Measurements from ENCODE around the gene RFX5. TPM values are rescaled to one million over a fixed set of nuclear protein-coding genes. Genes with fewer than 3 reads are reported as not detected.

RFX5 gene
- total RNA-seq, 1 experiment from 2014 or later = 52.7 TPM

DNA sequence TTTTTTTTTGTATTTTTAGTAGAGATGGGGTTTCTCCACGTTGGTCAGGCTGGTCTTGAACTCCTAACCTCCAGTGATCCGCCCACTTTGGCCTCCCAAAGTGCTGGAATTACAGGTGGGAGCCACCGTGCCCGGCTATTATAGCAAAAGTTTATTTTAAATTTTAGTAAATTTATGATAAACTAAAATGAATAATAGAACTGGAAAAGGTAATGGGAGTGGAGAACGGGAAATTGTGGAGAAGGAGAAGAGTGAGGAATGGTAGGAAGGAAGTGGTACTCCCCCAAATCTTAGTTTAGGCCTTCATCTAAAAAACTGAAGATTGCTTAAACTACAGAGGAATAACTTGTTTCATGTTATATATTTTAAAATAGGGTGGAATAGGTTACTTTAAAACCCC, 12.2 kb downstream of the RFX5 start:
- no peak overlapping the region for H3K9ac ChIP-seq (ENCODE audit: low read length)
- no peaks in the 10 kb centered on the region for H4K20me1 ChIP-seq (ENCODE audit: insufficient read depth)
- intact Hi-C loops (cut with micrococcal nuclease) = no loop called here
- ATAC-seq (no peak), DNase-seq (ENCODE audit: low read depth, low spot score) (no peak)
- H3K36me3 ChIP-seq (ENCODE audit: control insufficient read depth in 1 of 2, insufficient read depth in 2 of 2, low read length in 2 of 2) = no peaks in the 10 kb centered on the region
- H2AFZ ChIP-seq (ENCODE audit: low read depth, low read length, poor library complexity, severe bottlenecking) = no peak overlapping the region
- H3K4me3 ChIP-seq (replicated peaks in 1 of 2; ENCODE audit: low read depth in 1 of 2, low read length in 2 of 2) = no peak overlapping the region
- no peaks in the 10 kb centered on the region for H3K9me2 ChIP-seq (ENCODE audit: insufficient read depth)
- RAD21 ChIA-PET (ENCODE audit: low non-redundant PET in 1 of 2, low total read pairs in 2 of 2, uncharacterized antibody in 2 of 2, unreplicated experiment in 2 of 2) = no interaction called here
- no peaks in the 10 kb centered on the region for H3K9me3 ChIP-seq (ENCODE audit: control insufficient read depth in 1 of 2, insufficient read depth in 1 of 2, low read depth in 1 of 2, low read length in 2 of 2)
- CTCF ChIA-PET = no interaction called here
- no peaks in the 10 kb centered on the region for H3K79me2 ChIP-seq (ENCODE audit: insufficient read depth, low read length)
- H3K4me2 ChIP-seq (ENCODE audit: low read length) = no peak overlapping the region
- no peaks in the 10 kb centered on the region for H3K27me3 ChIP-seq (ENCODE audit: insufficient read depth, low read length)
- H3K27ac ChIP-seq (ENCODE audit: low read depth, low read length) = no peak overlapping the region
- POLR2A ChIA-PET = no interaction called here
- no TSS peak for BruUV-seq (replicated peaks)
- TF ChIP-seq EGR1 (IDR thresholded peaks at IDR 0.05; ENCODE audit: low read depth) (no peak), ZNF274 (IDR thresholded peaks at IDR 0.05; ENCODE audit: low read depth, low read length) (no peak), CEBPB (IDR thresholded peaks at IDR 0.05; ENCODE audit: low read depth) (no peak), SRF (IDR thresholded peaks at IDR 0.05; ENCODE audit: low read depth) (no peak), ZFX (IDR thresholded peaks at IDR 0.05) (no peak), SIN3A (IDR thresholded peaks at IDR 0.05; ENCODE audit: low read depth) (no peak), TCF7L2 (IDR thresholded peaks at IDR 0.05; ENCODE audit: borderline replicate concordance, extremely low read depth, insufficient read depth, insufficient read length) (no peak), CBX3 (IDR thresholded peaks at IDR 0.05; ENCODE audit: low read depth) (no peak), JUND (IDR thresholded peaks at IDR 0.05) (no peak), ELF1 (IDR thresholded peaks at IDR 0.05; ENCODE audit: borderline replicate concordance, low read depth) (no peak)
- TF ChIP-seq, protein P1, sequence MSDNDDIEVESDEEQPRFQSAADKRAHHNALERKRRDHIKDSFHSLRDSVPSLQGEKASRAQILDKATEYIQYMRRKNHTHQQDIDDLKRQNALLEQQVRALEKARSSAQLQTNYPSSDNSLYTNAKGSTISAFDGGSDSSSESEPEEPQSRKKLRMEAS (IDR thresholded peaks at IDR 0.05) = no peak
- H3K4me1 ChIP-seq (ENCODE audit: control insufficient read depth in 1 of 2, insufficient read depth in 2 of 2, low read length in 2 of 2) = no peaks in the 10 kb centered on the region

Data from HCT116 (cell line).